Measurements from ENCODE around the gene TSPAN9. TPM values are rescaled to one million over a fixed set of nuclear protein-coding genes. Genes with fewer than 3 reads are reported as not detected.

Gene TSPAN9
- total RNA-seq, 1 donor: 13.0 TPM

DNA sequence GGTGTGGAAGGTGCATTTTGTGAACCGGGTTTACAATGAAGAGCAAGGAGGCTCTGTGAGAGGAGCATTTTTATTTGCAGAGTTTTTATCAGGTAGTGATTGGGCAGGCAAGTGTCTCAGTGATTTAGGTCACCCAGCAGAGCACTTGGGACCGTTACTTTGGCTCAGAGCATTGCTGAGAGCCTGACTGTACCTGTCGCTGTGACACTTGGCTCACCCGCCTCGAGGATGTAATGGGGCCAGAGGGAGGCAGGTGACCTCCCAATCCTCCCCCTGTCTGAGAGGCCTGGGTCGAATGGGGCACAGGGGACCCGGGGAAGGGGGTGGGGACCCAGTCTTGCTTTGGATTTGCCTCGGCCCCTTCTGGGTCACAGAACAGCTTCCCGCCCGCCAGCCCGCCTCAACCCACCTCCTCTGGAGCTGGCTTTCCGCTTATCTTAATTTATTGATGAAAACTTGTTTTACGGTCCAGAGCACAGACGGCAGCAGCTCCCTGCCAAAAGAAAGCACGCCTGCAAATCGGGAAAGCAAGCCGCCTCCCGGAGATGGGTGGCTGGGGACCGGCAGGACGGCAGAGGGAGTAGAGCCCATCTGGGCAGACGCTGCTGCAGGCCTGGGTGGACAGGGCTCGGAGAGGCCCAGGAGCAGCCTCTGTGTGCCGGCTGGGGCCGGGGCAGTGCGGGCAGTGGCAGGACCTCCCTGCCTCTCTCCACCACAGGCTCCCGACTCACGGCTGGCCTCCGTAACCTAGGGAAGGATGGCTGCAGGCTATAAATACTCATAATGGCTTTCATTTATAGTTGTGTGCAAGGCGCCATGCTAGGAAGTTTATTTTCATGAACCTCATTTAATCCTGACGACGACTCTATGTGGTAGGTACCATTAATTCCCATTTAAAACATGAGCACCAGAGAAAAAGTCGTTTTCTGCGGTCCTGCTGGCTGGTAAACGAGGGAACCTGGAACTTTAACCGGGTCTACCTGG is 187.1 kb downstream of the TSPAN9 start:
- no peak for DNase-seq (ENCODE audit: insufficient read length, low spot score, missing footprints)
- H2AFZ ChIP-seq (ENCODE audit: low read length): no peak overlapping the region
- H3K27ac ChIP-seq (ENCODE audit: low read depth, low read length): no peak overlapping the region
- no peaks in the 10 kb centered on the region for H3K79me2 ChIP-seq (ENCODE audit: insufficient read depth, low read length)
- H3K36me3 ChIP-seq (ENCODE audit: insufficient read depth, low read length): no peaks in the 10 kb centered on the region
- H3K27me3 ChIP-seq (ENCODE audit: insufficient read depth, low read length): peaks cover 10% of the 10 kb centered on the region
- no peaks in the 10 kb centered on the region for H3K9me3 ChIP-seq (ENCODE audit: low read depth, low read length)
- H4K20me1 ChIP-seq (ENCODE audit: insufficient read depth, low read length): peaks cover 9% of the 10 kb centered on the region
- TF ChIP-seq, protein P1, sequence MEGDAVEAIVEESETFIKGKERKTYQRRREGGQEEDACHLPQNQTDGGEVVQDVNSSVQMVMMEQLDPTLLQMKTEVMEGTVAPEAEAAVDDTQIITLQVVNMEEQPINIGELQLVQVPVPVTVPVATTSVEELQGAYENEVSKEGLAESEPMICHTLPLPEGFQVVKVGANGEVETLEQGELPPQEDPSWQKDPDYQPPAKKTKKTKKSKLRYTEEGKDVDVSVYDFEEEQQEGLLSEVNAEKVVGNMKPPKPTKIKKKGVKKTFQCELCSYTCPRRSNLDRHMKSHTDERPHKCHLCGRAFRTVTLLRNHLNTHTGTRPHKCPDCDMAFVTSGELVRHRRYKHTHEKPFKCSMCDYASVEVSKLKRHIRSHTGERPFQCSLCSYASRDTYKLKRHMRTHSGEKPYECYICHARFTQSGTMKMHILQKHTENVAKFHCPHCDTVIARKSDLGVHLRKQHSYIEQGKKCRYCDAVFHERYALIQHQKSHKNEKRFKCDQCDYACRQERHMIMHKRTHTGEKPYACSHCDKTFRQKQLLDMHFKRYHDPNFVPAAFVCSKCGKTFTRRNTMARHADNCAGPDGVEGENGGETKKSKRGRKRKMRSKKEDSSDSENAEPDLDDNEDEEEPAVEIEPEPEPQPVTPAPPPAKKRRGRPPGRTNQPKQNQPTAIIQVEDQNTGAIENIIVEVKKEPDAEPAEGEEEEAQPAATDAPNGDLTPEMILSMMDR (IDR thresholded peaks at IDR 0.05; ENCODE audit: extremely low read depth, low read depth, low read length): no peak
- no peaks in the 10 kb centered on the region for H3K4me1 ChIP-seq (ENCODE audit: insufficient read depth, low read length)
- no peak overlapping the region for H3K4me3 ChIP-seq (ENCODE audit: insufficient read depth, low read length)
- H3K4me2 ChIP-seq (ENCODE audit: insufficient read depth, low read length): no peak overlapping the region

DNA sequence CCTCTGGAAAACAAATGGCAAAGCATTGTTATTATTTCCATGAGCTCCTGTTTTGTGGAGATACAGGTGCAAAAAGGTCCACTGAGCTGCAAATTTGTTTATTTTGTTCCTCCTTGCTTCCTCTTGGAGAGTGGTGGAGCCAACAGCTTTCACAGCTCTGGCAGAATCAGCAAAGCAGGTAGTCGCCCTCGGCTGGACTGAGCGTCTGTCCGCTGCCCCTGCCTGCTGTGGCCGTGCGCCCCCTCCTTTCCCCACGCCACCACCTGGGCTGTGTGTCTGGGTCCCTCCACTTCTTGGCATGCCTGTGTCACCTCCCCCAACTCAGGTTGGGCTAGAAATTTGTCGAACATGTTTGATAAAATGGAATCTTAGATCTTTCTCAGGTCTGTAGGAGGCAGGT is 188.2 kb downstream of the TSPAN9 start:
- Histone ChIP-seq H3K4me3 (ENCODE audit: insufficient read depth, low read length) (no peak overlapping the region), H2AFZ (ENCODE audit: low read length) (no peak overlapping the region), H3K79me2 (ENCODE audit: insufficient read depth, low read length) (no peaks in the 10 kb centered on the region), H3K4me1 (ENCODE audit: insufficient read depth, low read length) (no peaks in the 10 kb centered on the region), H3K4me2 (ENCODE audit: insufficient read depth, low read length) (no peak overlapping the region), H3K9me3 (ENCODE audit: low read depth, low read length) (no peaks in the 10 kb centered on the region), H4K20me1 (ENCODE audit: insufficient read depth, low read length) (peaks cover 9% of the 10 kb centered on the region), H3K36me3 (ENCODE audit: insufficient read depth, low read length) (no peaks in the 10 kb centered on the region), H3K27me3 (ENCODE audit: insufficient read depth, low read length) (peaks cover 10% of the 10 kb centered on the region), H3K27ac (ENCODE audit: low read depth, low read length) (no peak overlapping the region)
- DNase-seq (ENCODE audit: insufficient read length, low spot score, missing footprints): no peak
- TF ChIP-seq, protein P1 (IDR thresholded peaks at IDR 0.05; ENCODE audit: extremely low read depth, low read depth, low read length): no peak

DNA sequence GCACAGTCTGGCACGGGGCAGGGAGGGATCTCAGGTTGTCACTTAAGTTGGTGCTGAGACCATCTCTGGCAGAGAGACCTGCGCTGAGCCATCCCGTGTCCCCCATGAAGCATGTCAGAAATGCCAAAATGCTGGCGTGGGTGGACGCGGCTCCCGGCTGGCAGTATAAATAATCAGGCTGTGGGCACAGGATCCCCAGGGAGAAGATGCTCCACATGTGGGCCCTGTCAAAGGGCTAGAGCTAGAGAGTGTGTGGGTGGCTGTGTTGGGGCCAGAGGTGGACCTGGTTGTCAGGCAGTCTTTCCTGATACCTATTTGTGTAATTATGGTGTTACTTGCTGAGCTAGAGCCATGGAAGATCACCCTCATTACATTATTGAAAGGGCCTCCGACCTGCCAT is 189.5 kb downstream of the TSPAN9 start:
- H3K9me3 ChIP-seq (ENCODE audit: low read depth, low read length): no peaks in the 10 kb centered on the region
- no peaks in the 10 kb centered on the region for H3K79me2 ChIP-seq (ENCODE audit: insufficient read depth, low read length)
- H3K4me1 ChIP-seq (ENCODE audit: insufficient read depth, low read length): no peaks in the 10 kb centered on the region
- TF ChIP-seq, protein P1 (IDR thresholded peaks at IDR 0.05; ENCODE audit: extremely low read depth, low read depth, low read length): no peak
- H3K4me2 ChIP-seq (ENCODE audit: insufficient read depth, low read length): no peak overlapping the region
- peaks cover 15% of the 10 kb centered on the region for H3K27me3 ChIP-seq (ENCODE audit: insufficient read depth, low read length)
- DNase-seq (ENCODE audit: insufficient read length, low spot score, missing footprints): no peak
- no peak overlapping the region for H3K4me3 ChIP-seq (ENCODE audit: insufficient read depth, low read length)
- no peaks in the 10 kb centered on the region for H3K36me3 ChIP-seq (ENCODE audit: insufficient read depth, low read length)
- H4K20me1 ChIP-seq (ENCODE audit: insufficient read depth, low read length): peaks cover 9% of the 10 kb centered on the region
- H2AFZ ChIP-seq (ENCODE audit: low read length): no peak overlapping the region
- no peak overlapping the region for H3K27ac ChIP-seq (ENCODE audit: low read depth, low read length)

DNA sequence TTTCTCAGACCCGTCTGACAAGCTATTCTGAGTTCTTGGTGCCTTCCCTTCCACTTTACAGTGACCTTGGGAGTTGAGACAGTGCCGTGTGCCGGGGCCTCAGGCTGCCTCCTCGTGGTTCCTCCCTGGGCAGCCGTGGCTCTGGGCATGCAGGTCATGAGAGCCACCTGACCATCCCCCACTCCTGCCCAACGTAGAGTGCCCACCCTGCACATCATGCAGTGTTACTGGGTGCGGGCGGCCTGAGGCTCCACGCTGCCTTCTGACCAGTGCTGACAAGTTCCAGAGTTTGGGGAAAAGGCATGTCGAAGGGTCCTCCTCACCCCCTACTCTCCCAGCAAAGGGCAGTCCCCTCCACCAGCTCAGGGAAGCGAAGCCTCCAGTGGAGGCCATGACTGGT is 190.5 kb downstream of the TSPAN9 start:
- Histone ChIP-seq H2AFZ (ENCODE audit: low read length) (no peak overlapping the region), H3K9me3 (ENCODE audit: low read depth, low read length) (no peaks in the 10 kb centered on the region), H3K4me3 (ENCODE audit: insufficient read depth, low read length) (no peak overlapping the region), H4K20me1 (ENCODE audit: insufficient read depth, low read length) (peaks cover 14% of the 10 kb centered on the region), H3K4me2 (ENCODE audit: insufficient read depth, low read length) (no peak overlapping the region), H3K27me3 (ENCODE audit: insufficient read depth, low read length) (peaks cover 17% of the 10 kb centered on the region), H3K79me2 (ENCODE audit: insufficient read depth, low read length) (no peaks in the 10 kb centered on the region), H3K4me1 (ENCODE audit: insufficient read depth, low read length) (no peaks in the 10 kb centered on the region), H3K27ac (ENCODE audit: low read depth, low read length) (no peak overlapping the region), H3K36me3 (ENCODE audit: insufficient read depth, low read length) (no peaks in the 10 kb centered on the region)
- no peak for DNase-seq (ENCODE audit: insufficient read length, low spot score, missing footprints)
- TF ChIP-seq, protein P1 (IDR thresholded peaks at IDR 0.05; ENCODE audit: extremely low read depth, low read depth, low read length): no peak

Data from osteoblast (primary cell).